SK-N-SH treated with all-trans-retinoic acid at 6 μM for 48 hours (cell line): Measurements from ENCODE around the gene R3HDM2.
A peak's percentile ranks its signal among the peaks of the same experiment; 100 is the strongest.

ENCODE experiments used
- ATAC-seq: fragments of 200-7000 bp; cut with Tn5 transposase; 3 replicates; pipeline ENCODE4 v1.9.1; 2020; ENCODE audit warnings: mild to moderate bottlenecking, moderate library complexity
- ARNTL ChIP-seq: fragments of 450-650 bp; formaldehyde crosslinking; IDR thresholded peaks from 2 replicates; pipeline ENCODE4 v1.5.0; 2020; ENCODE audit warnings: low read depth, mild to moderate bottlenecking, moderate library complexity, borderline replicate concordance
- CSDC2 ChIP-seq: fragments of 250-450 bp; sonication (Bioruptor Pico); IDR thresholded peaks from 2 replicates; pipeline ENCODE4 v1.5.0; 2020; ENCODE audit warnings: mild to moderate bottlenecking, moderate library complexity
- ESRRG ChIP-seq: fragments of 250-450 bp; sonication (Bioruptor Pico); IDR thresholded peaks from 2 replicates; pipeline ENCODE4 v1.6.1; 2021; ENCODE audit warnings: mild to moderate bottlenecking
- GLIS3 ChIP-seq: fragments of 250-450 bp; sonication (Bioruptor Pico); IDR thresholded peaks from 2 replicates; pipeline ENCODE4 v1.5.0; 2020; ENCODE audit warnings: mild to moderate bottlenecking, moderate library complexity
- OSR1 ChIP-seq: fragments of 250-450 bp; sonication (Bioruptor Pico); IDR thresholded peaks from 2 replicates; pipeline ENCODE4 v1.8.0; 2022; ENCODE audit warnings: moderate library complexity, mild to moderate bottlenecking, inconsistent platforms
- PPARA ChIP-seq: fragments of 250-450 bp; sonication (Bioruptor Pico); IDR thresholded peaks from 2 replicates; pipeline ENCODE4 v1.5.0; 2020; ENCODE audit warnings: mild to moderate bottlenecking, borderline replicate concordance
- RARB ChIP-seq: fragments of 250-450 bp; sonication (Bioruptor Pico); IDR thresholded peaks from 2 replicates; pipeline ENCODE4 v1.8.0; 2021; ENCODE audit warnings: mild to moderate bottlenecking, moderate library complexity
- SNAI2 ChIP-seq: fragments of 250-450 bp; sonication (Bioruptor Pico); IDR thresholded peaks from 2 replicates; pipeline ENCODE4 v1.5.0; 2020; ENCODE audit warnings: mild to moderate bottlenecking, moderate library complexity
- TCF4 ChIP-seq: fragments of 250-450 bp; sonication (Bioruptor Pico); IDR thresholded peaks from 2 replicates; pipeline ENCODE4 v1.8.0; 2021; ENCODE audit warnings: mild to moderate bottlenecking, moderate library complexity, borderline replicate concordance
- TOX ChIP-seq: fragments of 250-450 bp; sonication (Bioruptor Pico); IDR thresholded peaks from 2 replicates; pipeline ENCODE4 v1.8.0; 2021; ENCODE audit warnings: mild to moderate bottlenecking, moderate library complexity, borderline replicate concordance
- ZC3H10 ChIP-seq: fragments of 250-450 bp; sonication (Bioruptor Pico); IDR thresholded peaks from 2 replicates; pipeline ENCODE4 v1.5.1; 2021; ENCODE audit warnings: mild to moderate bottlenecking, moderate library complexity
- ZFP3 ChIP-seq: fragments of 250-450 bp; sonication (Bioruptor Pico); IDR thresholded peaks from 2 replicates; pipeline ENCODE4 v1.5.0; 2020; ENCODE audit warnings: mild to moderate bottlenecking, moderate library complexity
- ZFP30 ChIP-seq: fragments of 450-650 bp; formaldehyde crosslinking; IDR thresholded peaks from 2 replicates; pipeline ENCODE4 v1.5.0; 2022; ENCODE audit warnings: mild to moderate bottlenecking, moderate library complexity
- ZNF565 ChIP-seq: fragments of 450-650 bp; formaldehyde crosslinking; conservative IDR thresholded peaks from 2 replicates; pipeline ENCODE4 v1.5.0; 2020; ENCODE audit warnings: low read depth, mild to moderate bottlenecking, moderate library complexity
- ZNF70 ChIP-seq: fragments of 450-650 bp; formaldehyde crosslinking; IDR thresholded peaks from 2 replicates; pipeline ENCODE4 v1.5.0; 2020; ENCODE audit warnings: mild to moderate bottlenecking, moderate library complexity
- ZNF8 ChIP-seq: fragments of 450-650 bp; formaldehyde crosslinking; IDR thresholded peaks from 2 replicates; pipeline ENCODE4 v1.5.0; 2020; ENCODE audit warnings: mild to moderate bottlenecking, moderate library complexity
- TF ChIP-seq, protein P1 (sequence below): fragments of 250-450 bp; sonication (Bioruptor Pico); IDR thresholded peaks from 2 replicates; pipeline ENCODE4 v1.5.1; 2020; ENCODE audit warnings: low read depth, mild to moderate bottlenecking, moderate library complexity
- TF ChIP-seq, protein P2 (sequence below): fragments of 250-450 bp; sonication (Bioruptor Pico); IDR thresholded peaks from 2 replicates; pipeline ENCODE4 v1.5.1; 2021; ENCODE audit warnings: mild to moderate bottlenecking, moderate library complexity
- TF ChIP-seq, protein P3 (sequence below): fragments of 250-450 bp; sonication (Bioruptor Pico); IDR thresholded peaks from 2 replicates; pipeline ENCODE4 v1.8.0; 2020; ENCODE audit warnings: mild to moderate bottlenecking, moderate library complexity, borderline replicate concordance
- TF ChIP-seq, protein P4 (sequence below): fragments of 250-450 bp; sonication (Bioruptor Pico); IDR thresholded peaks from 2 replicates; pipeline ENCODE4 v1.5.0; 2020; ENCODE audit warnings: mild to moderate bottlenecking, moderate library complexity

Gene R3HDM2

DNA sequence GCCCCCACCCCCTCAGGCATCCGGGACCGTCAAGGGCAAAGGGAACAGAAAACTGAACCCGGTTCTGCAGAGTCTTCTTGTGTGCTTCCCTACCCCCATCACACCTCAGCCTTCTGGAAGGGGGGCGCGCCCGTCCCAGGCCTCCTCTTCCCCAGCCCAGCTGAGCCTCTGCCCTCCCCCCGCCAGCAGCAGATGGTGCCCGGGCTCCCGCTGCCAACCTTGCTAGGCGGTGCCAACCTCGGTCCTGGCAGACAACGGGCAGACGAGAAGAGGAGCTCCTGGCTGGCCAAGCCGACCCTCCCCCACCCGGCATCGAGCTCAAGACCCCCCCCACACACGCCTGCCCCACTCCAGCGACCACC lies 188.5 kb downstream of the R3HDM2 start (continued):
- TF ChIP-seq, protein P1, sequence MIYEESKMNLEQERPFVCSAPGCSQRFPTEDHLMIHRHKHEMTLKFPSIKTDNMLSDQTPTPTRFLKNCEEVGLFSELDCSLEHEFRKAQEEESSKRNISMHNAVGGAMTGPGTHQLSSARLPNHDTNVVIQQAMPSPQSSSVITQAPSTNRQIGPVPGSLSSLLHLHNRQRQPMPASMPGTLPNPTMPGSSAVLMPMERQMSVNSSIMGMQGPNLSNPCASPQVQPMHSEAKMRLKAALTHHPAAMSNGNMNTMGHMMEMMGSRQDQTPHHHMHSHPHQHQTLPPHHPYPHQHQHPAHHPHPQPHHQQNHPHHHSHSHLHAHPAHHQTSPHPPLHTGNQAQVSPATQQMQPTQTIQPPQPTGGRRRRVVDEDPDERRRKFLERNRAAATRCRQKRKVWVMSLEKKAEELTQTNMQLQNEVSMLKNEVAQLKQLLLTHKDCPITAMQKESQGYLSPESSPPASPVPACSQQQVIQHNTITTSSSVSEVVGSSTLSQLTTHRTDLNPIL (CRISPR knock-in tag), result no peak
- no peak for TF ChIP-seq SNAI2 (CRISPR knock-in tag)
- TF ChIP-seq, protein P2, sequence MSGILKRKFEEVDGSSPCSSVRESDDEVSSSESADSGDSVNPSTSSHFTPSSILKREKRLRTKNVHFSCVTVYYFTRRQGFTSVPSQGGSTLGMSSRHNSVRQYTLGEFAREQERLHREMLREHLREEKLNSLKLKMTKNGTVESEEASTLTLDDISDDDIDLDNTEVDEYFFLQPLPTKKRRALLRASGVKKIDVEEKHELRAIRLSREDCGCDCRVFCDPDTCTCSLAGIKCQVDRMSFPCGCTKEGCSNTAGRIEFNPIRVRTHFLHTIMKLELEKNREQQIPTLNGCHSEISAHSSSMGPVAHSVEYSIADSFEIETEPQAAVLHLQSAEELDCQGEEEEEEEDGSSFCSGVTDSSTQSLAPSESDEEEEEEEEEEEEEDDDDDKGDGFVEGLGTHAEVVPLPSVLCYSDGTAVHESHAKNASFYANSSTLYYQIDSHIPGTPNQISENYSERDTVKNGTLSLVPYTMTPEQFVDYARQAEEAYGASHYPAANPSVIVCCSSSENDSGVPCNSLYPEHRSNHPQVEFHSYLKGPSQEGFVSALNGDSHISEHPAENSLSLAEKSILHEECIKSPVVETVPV (CRISPR knock-in tag), result no peak
- no peak for TF ChIP-seq ZFP3 (CRISPR knock-in tag)
- TF ChIP-seq ZNF565 (CRISPR knock-in tag), result no peak
- TF ChIP-seq OSR1 (CRISPR knock-in tag), result no peak
- no peak for TF ChIP-seq ZC3H10 (CRISPR knock-in tag)

DNA sequence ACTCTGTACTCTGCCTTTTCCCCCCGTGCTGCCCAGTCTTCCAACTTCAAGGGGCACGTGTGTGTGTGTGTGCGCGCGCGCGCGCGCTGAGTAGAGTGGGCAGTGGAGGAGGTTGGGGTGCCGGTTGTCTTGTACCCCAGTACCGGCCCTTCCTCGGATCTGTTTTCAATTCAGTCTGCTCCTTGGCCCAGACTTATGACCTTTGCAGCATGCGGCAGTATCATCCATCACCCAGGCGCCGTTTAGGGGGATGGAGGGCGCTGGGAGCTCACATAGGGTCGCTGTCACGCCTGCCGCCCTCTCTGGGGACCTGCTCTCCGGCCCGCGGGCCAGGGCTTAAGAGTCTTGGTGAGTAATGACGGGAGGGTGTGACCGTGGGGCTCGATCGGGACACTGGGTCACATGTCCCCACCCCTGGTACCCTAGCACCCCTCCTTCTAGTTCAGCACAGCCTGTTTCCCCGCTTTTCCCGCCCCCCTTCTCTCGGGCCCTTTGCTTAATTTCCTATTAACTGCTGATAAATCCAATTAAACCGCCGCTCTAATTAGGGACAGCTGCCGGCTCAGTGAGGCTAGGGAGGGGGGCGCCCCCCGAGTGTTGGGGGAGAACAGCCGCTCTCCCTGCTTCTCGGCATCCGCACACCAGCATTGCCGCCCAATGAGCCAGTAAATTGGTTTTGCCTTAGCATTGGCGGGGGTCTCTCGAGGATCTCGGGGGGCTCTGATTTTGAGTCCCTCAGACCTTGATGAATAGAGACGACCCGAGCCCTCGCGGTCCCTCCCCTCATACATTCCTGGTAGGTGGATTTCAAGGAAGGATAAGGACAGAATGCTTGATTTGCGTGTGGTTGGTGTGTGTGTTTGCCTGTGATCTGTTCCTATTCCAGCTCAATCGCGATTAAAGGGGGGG lies 189.2 kb downstream of the R3HDM2 start:
- peak; percentile 1; the same call in 2 of the 3 replicates for ATAC-seq
- TF ChIP-seq TCF4 (CRISPR knock-in tag) (no peak), CSDC2 (CRISPR knock-in tag) (no peak), TOX (no peak)
- TF ChIP-seq, all 23 proteins: peak for 0

DNA sequence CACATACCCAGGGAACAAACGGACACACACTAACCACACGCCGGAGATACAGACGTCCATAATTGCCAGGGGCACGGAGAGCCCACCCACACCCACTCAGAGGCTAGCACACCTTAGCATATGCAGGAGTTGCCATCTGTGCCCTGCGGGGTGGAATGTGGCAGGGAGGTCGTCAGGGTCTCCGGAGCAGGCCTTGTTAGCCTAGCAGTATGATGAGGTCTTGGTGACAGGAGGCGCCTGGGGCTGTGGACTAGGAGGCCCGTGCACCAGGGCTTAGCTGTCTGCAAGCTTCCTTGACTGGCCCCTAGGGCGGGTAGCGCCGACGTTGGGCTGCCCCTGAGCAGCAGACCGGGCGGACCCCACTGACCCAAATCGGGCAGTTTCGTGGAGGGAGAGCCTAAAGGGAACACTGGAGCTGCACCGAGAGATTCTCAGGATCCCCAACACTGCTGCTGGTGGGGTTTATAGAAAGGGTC lies 189.9 kb downstream of the R3HDM2 start:
- peak; percentile 27 for ATAC-seq
- TF ChIP-seq ESRRG (CRISPR knock-in tag), result no peak
- TF ChIP-seq, protein P3, sequence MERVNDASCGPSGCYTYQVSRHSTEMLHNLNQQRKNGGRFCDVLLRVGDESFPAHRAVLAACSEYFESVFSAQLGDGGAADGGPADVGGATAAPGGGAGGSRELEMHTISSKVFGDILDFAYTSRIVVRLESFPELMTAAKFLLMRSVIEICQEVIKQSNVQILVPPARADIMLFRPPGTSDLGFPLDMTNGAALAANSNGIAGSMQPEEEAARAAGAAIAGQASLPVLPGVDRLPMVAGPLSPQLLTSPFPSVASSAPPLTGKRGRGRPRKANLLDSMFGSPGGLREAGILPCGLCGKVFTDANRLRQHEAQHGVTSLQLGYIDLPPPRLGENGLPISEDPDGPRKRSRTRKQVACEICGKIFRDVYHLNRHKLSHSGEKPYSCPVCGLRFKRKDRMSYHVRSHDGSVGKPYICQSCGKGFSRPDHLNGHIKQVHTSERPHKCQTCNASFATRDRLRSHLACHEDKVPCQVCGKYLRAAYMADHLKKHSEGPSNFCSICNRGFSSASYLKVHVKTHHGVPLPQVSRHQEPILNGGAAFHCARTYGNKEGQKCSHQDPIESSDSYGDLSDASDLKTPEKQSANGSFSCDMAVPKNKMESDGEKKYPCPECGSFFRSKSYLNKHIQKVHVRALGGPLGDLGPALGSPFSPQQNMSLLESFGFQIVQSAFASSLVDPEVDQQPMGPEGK, result no peak
- no peak for TF ChIP-seq GLIS3 (CRISPR knock-in tag)
- no peak for TF ChIP-seq TCF4 (CRISPR knock-in tag)
- no peak for TF ChIP-seq SNAI2 (CRISPR knock-in tag)
- no peak for TF ChIP-seq ZFP30
- no peak for TF ChIP-seq ZNF565 (CRISPR knock-in tag)
- no peak for TF ChIP-seq ZNF8 (CRISPR knock-in tag)

DNA sequence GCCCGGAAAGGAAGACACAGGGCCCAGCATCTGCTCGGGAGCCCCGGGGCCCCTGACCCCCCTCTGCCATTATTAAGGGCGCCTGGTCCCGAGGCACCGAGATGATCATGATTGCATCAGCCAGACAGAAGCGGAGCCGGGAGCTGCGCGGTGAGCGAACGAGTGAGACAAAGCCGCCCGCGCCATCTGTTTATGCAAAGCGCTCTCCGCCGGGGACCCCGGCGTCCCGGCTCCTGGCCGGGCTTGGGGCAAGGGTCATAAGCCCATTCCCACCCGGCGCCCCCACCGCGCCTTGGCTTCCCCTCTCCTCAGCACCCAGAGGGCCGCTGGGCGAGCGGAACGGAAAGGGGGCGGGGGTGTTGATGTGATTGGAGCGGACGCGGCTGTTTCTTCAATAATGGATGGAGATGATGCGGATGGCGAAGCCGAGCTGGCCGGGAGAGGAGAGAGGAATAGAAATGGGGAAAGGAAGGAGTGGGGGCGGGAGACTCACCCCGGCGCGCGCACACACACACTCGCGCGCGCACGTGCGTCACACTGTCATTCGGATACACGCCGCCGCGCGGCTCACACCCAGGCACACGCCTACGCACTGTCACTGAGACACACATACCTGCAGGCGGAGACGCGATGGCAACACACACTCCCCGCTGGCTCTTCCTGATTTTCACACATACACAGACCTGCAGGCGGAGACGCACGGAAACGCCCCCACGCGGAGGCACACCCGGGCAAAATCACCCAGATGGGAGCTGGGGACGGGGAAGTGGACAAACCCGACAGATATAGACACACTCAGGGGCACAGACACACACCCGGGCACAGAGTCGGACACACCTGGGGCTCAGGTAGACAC lies 190.5 kb downstream of the R3HDM2 start:
- ATAC-seq, result peak; percentile 11
- TF ChIP-seq, protein P2 (CRISPR knock-in tag), result no peak
- TF ChIP-seq SNAI2 (CRISPR knock-in tag) (no peak), CSDC2 (CRISPR knock-in tag) (no peak), ARNTL (CRISPR knock-in tag) (no peak), ZFP3 (CRISPR knock-in tag) (no peak), ZNF8 (CRISPR knock-in tag) (no peak), ZNF70 (CRISPR knock-in tag) (no peak), PPARA (CRISPR knock-in tag) (no peak), RARB (CRISPR knock-in tag) (no peak)
- TF ChIP-seq, protein P3, result no peak
- TF ChIP-seq, protein P4, sequence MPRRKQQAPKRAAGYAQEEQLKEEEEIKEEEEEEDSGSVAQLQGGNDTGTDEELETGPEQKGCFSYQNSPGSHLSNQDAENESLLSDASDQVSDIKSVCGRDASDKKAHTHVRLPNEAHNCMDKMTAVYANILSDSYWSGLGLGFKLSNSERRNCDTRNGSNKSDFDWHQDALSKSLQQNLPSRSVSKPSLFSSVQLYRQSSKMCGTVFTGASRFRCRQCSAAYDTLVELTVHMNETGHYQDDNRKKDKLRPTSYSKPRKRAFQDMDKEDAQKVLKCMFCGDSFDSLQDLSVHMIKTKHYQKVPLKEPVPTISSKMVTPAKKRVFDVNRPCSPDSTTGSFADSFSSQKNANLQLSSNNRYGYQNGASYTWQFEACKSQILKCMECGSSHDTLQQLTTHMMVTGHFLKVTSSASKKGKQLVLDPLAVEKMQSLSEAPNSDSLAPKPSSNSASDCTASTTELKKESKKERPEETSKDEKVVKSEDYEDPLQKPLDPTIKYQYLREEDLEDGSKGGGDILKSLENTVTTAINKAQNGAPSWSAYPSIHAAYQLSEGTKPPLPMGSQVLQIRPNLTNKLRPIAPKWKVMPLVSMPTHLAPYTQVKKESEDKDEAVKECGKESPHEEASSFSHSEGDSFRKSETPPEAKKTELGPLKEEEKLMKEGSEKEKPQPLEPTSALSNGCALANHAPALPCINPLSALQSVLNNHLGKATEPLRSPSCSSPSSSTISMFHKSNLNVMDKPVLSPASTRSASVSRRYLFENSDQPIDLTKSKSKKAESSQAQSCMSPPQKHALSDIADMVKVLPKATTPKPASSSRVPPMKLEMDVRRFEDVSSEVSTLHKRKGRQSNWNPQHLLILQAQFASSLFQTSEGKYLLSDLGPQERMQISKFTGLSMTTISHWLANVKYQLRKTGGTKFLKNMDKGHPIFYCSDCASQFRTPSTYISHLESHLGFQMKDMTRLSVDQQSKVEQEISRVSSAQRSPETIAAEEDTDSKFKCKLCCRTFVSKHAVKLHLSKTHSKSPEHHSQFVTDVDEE (CRISPR knock-in tag), result no peak
